ENCODE measurements around the gene SMYD5.

DNA sequence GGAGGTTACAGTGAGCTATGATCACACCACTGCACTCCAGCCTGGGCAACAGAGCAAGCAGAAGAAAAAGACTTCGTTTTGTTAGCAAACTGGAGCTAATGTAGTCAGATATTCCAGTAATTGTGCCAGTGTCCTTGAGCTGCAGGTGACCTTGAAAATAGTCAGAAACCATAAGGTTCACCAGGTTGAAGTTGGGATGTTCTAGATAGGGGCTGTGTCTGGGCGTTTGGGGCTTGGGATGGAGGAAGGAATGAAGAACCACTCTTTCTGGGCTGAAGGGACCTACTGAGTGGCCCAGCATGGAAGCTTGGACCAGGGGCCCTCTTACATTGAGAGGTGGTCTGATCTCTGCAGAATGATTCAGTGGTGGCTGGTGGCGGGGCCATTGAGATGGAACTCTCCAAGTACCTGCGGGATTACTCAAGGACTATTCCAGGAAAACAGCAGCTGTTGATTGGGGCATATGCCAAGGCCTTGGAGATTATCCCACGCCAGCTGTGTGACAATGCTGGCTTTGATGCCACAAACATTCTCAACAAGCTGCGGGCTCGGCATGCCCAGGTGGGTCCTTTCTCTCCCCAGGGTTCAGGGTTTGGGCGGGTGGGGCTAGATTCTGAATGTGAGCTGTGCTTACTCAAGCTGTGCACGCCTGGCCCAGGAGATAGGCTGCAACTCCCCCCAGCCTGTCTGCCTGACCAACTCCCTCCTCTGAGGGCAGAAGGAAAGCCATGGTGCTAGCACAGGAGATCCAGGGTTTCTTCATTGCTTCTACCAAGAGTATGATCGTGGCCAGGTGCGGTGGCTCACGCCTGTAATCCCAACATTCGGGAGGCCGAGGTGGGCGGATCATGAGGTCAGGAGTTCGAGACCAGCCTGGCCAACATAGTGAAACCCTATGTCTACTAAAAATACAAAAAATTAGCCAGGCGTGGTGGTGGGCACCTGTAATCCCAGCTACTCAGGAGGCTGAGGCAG lies 37.1 kb downstream of the SMYD5 start:
- TF ChIP-seq POLR2A (IDR thresholded peaks at IDR 0.05) = no peak
- TF ChIP-seq, protein P1, sequence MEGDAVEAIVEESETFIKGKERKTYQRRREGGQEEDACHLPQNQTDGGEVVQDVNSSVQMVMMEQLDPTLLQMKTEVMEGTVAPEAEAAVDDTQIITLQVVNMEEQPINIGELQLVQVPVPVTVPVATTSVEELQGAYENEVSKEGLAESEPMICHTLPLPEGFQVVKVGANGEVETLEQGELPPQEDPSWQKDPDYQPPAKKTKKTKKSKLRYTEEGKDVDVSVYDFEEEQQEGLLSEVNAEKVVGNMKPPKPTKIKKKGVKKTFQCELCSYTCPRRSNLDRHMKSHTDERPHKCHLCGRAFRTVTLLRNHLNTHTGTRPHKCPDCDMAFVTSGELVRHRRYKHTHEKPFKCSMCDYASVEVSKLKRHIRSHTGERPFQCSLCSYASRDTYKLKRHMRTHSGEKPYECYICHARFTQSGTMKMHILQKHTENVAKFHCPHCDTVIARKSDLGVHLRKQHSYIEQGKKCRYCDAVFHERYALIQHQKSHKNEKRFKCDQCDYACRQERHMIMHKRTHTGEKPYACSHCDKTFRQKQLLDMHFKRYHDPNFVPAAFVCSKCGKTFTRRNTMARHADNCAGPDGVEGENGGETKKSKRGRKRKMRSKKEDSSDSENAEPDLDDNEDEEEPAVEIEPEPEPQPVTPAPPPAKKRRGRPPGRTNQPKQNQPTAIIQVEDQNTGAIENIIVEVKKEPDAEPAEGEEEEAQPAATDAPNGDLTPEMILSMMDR (IDR thresholded peaks at IDR 0.05) = no peak
